KOPT-K1 (cell line): Measurements from ENCODE around the gene ACY1.

Experiments used
- H3K27ac ChIP-seq: fragments of 200-600 bp; sonication (generic); 2 replicates; pipeline ENCODE4 v1.5.1; 2016; ENCODE audit warnings: antibody characterized with exemption, mild to moderate bottlenecking, low read depth, low read length; ENCODE audit not compliant: poor library complexity, severe bottlenecking
- H3K36me3 ChIP-seq: fragments of 200-600 bp; sonication (generic); 2 replicates; pipeline ENCODE4 v1.5.1; 2017; ENCODE audit warnings: antibody characterized with exemption, mild to moderate bottlenecking, low read length, moderate library complexity; ENCODE audit not compliant: insufficient read depth
- H3K9me3 ChIP-seq: fragments of 200-600 bp; sonication (generic); 2 replicates; pipeline ENCODE4 v1.5.1; 2017; ENCODE audit warnings: antibody characterized with exemption, low read length, mild to moderate bottlenecking; ENCODE audit not compliant: insufficient read depth, poor library complexity, severe bottlenecking

The ACY1 gene

GRCh38 chr3:52014613-52015012 is 31.3 kb downstream of the ACY1 start:
- Histone ChIP-seq H3K9me3 (no peaks in the 10 kb centered on the region), H3K27ac (no peak overlapping the region), H3K36me3 (no peaks in the 10 kb centered on the region)

- Histone ChIP-seq H3K27ac (no peak overlapping the region), H3K9me3 (no peaks in the 10 kb centered on the region), H3K36me3 (no peaks in the 10 kb centered on the region)
Observed at GRCh38 chr3:52015438-52016228, 32.3 kb downstream of the ACY1 start.

GRCh38 chr3:52017586-52017985 is 34.3 kb downstream of the ACY1 start:
- H3K27ac ChIP-seq: no peak overlapping the region
- no peaks in the 10 kb centered on the region for H3K36me3 ChIP-seq
- no peaks in the 10 kb centered on the region for H3K9me3 ChIP-seq

- Histone ChIP-seq H3K9me3 (no peaks in the 10 kb centered on the region), H3K36me3 (no peaks in the 10 kb centered on the region), H3K27ac (no peak overlapping the region)
Observed at GRCh38 chr3:52018319-52019000, 35.1 kb downstream of the ACY1 start.

- H3K36me3 ChIP-seq: no peaks in the 10 kb centered on the region
- H3K9me3 ChIP-seq: no peaks in the 10 kb centered on the region
- H3K27ac ChIP-seq: no peak overlapping the region
Observed at GRCh38 chr3:52019352-52020080, 36.2 kb downstream of the ACY1 start.

GRCh38 chr3:52020796-52021195 is 37.5 kb downstream of the ACY1 start:
- Histone ChIP-seq H3K27ac (no peak overlapping the region), H3K36me3 (no peaks in the 10 kb centered on the region), H3K9me3 (no peaks in the 10 kb centered on the region)

GRCh38 chr3:52021489-52022268 is 38.3 kb downstream of the ACY1 start:
- no peak overlapping the region for H3K27ac ChIP-seq
- no peaks in the 10 kb centered on the region for H3K36me3 ChIP-seq
- no peaks in the 10 kb centered on the region for H3K9me3 ChIP-seq

- Histone ChIP-seq H3K9me3 (no peaks in the 10 kb centered on the region), H3K27ac (no peak overlapping the region), H3K36me3 (no peaks in the 10 kb centered on the region)
Observed at GRCh38 chr3:52022323-52023100, 39.2 kb downstream of the ACY1 start.

GRCh38 chr3:52023101-52023770 is 39.9 kb downstream of the ACY1 start:
- Histone ChIP-seq H3K27ac (no peak overlapping the region), H3K9me3 (no peaks in the 10 kb centered on the region), H3K36me3 (no peaks in the 10 kb centered on the region)

GRCh38 chr3:52023860-52024764 is 40.8 kb downstream of the ACY1 start:
- Histone ChIP-seq H3K36me3 (no peaks in the 10 kb centered on the region), H3K27ac (no peak overlapping the region), H3K9me3 (no peaks in the 10 kb centered on the region)

- H3K27ac ChIP-seq: no peak overlapping the region
- no peaks in the 10 kb centered on the region for H3K36me3 ChIP-seq
- no peaks in the 10 kb centered on the region for H3K9me3 ChIP-seq
Observed at GRCh38 chr3:52024765-52025452, 41.6 kb downstream of the ACY1 start.

- Histone ChIP-seq H3K9me3 (no peaks in the 10 kb centered on the region), H3K27ac (no peak overlapping the region), H3K36me3 (no peaks in the 10 kb centered on the region)
Observed at GRCh38 chr3:52025453-52025852, 42.1 kb downstream of the ACY1 start.

- H3K27ac ChIP-seq: no peak overlapping the region
- H3K9me3 ChIP-seq: no peaks in the 10 kb centered on the region
- H3K36me3 ChIP-seq: no peaks in the 10 kb centered on the region
Observed at GRCh38 chr3:52026041-52026440, 42.7 kb downstream of the ACY1 start.
